AG09309 (cell line): ENCODE data around the gene PCDHB3.

Source experiments
- DNase-seq: peaks from one replicate; pipeline ENCODE4 v3.0.0-alpha.2; 2010; ENCODE audit warnings: low read depth
- H3K4me3 ChIP-seq: 2 replicates; pipeline ENCODE4 v1.5.1; 2011; ENCODE audit warnings: mild to moderate bottlenecking, low read depth, low read length, moderate library complexity; ENCODE audit not compliant: control insufficient read depth
- TF ChIP-seq, protein P1 (sequence below): IDR thresholded peaks from 2 replicates; pipeline ENCODE4 v1.5.1; 2011; ENCODE audit warnings: mild to moderate bottlenecking, low read depth, low read length, inconsistent platforms; ENCODE audit not compliant: insufficient read depth, control insufficient read depth; ENCODE audit errors: missing control alignments

PCDHB3 gene

DNA sequence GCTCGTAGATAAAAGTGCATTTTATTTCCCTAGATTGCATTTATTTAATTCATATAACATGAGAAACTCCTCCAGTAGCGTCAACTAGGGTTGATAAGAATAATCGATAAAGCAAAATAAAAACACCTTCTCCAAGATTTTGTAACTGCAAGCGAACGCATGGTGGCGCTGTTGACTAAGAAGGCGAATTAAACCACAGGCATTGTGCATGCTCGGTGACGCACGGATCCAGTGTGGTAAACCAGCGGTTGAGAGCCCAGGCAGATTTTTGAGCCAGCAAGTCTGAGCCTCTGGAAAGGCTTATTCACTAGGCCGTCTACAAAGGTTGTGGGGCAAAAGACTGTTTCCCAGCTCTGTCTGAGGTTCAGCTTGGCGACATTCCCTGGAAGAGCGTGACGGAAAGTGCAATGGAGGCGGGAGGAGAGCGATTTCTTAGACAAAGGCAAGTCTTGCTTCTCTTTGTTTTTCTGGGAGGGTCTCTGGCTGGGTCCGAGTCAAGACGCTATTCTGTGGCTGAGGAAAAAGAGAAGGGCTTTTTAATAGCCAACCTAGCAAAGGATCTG, at the start of gene PCDHB3:
PCDHB3 (plus strand) TSS at position 231 of the 563 bp plus-strand sequence; CDS start at position 408, 177 bp downstream.
- DNase-seq = peak; percentile 32
- TF ChIP-seq, protein P1, sequence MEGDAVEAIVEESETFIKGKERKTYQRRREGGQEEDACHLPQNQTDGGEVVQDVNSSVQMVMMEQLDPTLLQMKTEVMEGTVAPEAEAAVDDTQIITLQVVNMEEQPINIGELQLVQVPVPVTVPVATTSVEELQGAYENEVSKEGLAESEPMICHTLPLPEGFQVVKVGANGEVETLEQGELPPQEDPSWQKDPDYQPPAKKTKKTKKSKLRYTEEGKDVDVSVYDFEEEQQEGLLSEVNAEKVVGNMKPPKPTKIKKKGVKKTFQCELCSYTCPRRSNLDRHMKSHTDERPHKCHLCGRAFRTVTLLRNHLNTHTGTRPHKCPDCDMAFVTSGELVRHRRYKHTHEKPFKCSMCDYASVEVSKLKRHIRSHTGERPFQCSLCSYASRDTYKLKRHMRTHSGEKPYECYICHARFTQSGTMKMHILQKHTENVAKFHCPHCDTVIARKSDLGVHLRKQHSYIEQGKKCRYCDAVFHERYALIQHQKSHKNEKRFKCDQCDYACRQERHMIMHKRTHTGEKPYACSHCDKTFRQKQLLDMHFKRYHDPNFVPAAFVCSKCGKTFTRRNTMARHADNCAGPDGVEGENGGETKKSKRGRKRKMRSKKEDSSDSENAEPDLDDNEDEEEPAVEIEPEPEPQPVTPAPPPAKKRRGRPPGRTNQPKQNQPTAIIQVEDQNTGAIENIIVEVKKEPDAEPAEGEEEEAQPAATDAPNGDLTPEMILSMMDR = peak; percentile 47
- H3K4me3 ChIP-seq = no peak within 1 kb of the TSS

DNA sequence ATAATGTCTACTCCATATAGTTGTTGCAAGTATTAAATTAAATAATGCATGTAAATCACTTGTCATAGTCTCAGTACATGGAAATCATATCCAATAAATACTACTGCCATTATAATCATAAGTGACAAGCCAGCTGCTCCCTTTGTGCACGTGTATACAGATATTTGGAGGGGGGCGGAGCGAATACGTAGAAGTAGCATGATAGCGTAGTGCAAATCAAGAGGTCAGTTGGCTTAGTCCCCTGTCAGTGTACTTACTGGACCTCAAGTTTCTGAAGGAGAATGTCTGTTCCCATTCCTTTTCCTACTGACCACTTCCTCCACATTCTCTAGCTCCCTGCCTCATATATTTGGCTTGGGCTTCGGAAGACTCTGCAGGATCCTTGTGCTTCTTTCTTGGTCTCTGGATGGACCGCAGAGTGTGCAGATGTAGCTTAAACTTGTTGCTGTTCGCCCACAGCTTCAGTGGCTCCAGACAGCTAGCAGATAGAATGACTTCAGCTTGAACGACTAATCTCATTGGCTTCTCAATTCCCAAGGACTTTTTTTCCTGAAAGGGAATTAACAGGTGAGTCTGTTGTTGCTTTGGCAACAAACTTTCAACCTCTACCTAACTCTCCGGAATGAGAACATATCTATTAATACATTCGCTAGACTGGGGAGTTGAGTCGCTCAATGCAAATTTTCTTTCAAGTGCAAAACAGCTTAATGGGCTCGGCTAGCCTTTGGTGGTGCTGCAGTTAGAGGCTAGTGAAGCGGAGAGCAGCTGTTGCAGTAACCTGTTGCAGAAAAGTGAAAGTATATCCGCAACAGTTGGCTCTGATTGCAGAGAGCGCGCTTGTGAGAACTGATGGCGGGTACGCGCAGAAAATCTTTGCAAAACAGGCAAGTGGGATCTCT, 49.4 kb upstream of the PCDHB3 start, which contains the start of gene PCDHB1:
PCDHB1 (plus strand) TSS at position 753 of the 899 bp plus-strand sequence; CDS start at position 850, 97 bp downstream.
- TF ChIP-seq, protein P1 = no peak
- DNase-seq = no peak
- H3K4me3 ChIP-seq = peak within 1 kb of the TSS; percentile 21

DNA sequence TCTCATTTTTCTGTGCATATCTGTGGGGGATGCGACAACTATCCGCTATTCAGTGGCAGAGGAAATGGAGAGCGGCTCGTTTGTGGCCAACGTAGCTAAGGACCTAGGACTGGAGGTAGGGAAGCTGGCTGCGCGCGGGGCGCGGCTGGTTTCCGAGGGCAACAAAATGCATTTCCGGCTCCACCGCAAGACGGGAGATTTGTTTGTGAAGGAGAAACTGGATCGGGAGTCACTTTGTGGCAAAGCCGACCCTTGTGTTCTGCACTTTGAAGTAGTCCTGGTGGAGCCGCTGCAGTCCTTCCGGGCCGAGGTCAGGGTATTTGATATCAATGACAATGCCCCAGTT, 48.8 kb upstream of the PCDHB3 start:
- DNase-seq = no peak
- TF ChIP-seq, protein P1 = no peak
- H3K4me3 ChIP-seq = peak overlapping the region; percentile 21

DNA sequence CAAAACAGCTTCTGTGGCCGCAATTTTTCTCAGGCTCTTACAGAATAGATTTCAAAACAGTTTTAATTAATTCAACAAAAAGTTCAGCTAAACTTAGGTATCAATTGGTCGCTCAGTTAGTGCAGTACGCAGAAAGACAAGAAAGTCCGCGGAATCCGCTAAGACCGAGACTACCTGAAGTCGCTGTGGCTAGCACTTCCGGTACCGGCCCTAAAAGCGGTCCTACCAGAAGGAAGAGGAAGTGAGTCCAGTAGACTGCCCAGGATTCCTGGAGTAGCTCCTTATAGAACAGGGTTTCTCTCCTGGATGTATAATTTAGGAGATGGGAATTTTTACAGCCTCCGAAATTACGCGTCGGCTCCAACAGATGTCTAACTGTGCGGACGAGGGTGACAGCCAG, 22.4 kb upstream of the PCDHB3 start:
- peak overlapping the region; percentile 10 for H3K4me3 ChIP-seq
- TF ChIP-seq, protein P1 = no peak
- no peak for DNase-seq

DNA sequence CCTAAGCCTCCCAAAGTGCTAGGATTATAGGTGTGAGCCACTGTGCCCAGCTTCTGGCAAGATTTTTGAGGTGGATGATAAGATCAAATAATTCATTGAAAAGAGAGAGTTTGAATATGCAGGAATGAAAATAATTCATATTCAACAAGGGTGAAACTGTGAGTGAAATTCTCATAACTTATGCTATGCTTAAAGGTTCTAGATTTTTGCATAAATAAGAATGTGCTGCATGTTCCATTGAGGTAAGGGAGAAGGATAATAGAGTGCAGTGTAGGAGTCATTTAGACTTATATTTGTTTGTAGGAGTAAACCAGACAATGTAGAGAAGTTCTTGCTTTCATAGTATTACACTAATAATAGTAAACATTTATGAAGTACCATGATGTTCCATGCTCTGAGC, 18.0 kb upstream of the PCDHB3 start:
- TF ChIP-seq, protein P1 = no peak
- H3K4me3 ChIP-seq = no peak overlapping the region

DNA sequence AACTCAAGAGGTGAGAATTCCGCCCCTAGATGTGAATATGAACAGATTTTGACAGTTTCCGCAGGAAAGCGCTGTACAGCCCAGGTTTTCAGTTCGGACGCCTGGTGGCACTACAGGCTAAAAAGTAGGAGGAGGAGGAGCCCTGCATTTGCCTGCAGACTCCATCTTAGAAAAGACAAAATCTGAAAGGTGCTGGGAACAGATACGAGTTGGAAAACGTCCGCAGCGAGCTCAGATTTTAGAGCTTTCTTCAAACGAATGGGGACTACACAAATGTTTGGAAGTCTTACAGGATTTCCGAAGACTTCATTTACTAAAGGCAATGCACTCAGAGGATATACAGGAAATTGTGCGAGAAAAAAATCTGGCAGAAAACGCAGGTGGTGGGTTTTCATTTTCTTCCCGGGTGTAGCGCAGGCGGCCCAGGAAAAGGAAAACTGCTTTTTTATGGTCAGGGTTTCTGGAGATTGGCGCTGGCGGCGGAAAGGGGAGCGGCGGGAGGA, 15.7 kb upstream of the PCDHB3 start:
- peak; percentile 31 for DNase-seq
- H3K4me3 ChIP-seq = peak overlapping the region; percentile 46
- TF ChIP-seq, protein P1 = peak; percentile 68

More for the DNA sequence above, 18.0 kb upstream of the PCDHB3 start:
- DNase-seq = no peak
